ENCODE data around the gene COL26A1.
A peak's percentile ranks its signal among the peaks of the same experiment; 100 is the strongest.
"Not testable (repeated sequence)": the region's sequence is repeated elsewhere in the genome, so short reads cannot be mapped to it uniquely, and the experiment has no call there.

COL26A1 gene

GRCh38 chr7:101362334-101363195 is at the start of gene COL26A1:
TSS of gene COL26A1 (plus strand) at chr7:101362875. CDS start at chr7:101363033, 158 bp downstream.
- DNase-seq = peak; percentile 18 to 22

GRCh38 chr7:101315336-101315735 is 47.3 kb upstream of the COL26A1 start:
- DNase-seq = peak; percentile 64 to 65

- no peak for DNase-seq
Observed at GRCh38 chr7:101319401-101319800, 43.3 kb upstream of the COL26A1 start.

- DNase-seq = peak; percentile 87 to 89
Observed at GRCh38 chr7:101321491-101322401, 40.9 kb upstream of the COL26A1 start, which contains the start of gene IFT22. TSS of gene IFT22 (minus strand) at chr7:101321812. CDS start at chr7:101321709, 103 bp downstream.

- no peak for DNase-seq
Observed at GRCh38 chr7:101328159-101328558, 34.5 kb upstream of the COL26A1 start.

GRCh38 chr7:101330011-101330484 is 32.6 kb upstream of the COL26A1 start:
- DNase-seq = no peak

GRCh38 chr7:101332026-101332425 is 30.6 kb upstream of the COL26A1 start:
- no peak for DNase-seq

GRCh38 chr7:101333912-101334311 is 28.8 kb upstream of the COL26A1 start:
- no peak for DNase-seq

- DNase-seq = no peak
Observed at GRCh38 chr7:101340379-101340778, 22.3 kb upstream of the COL26A1 start.

- no peak for DNase-seq
Observed at GRCh38 chr7:101342892-101343291, 19.8 kb upstream of the COL26A1 start.

GRCh38 chr7:101347477-101347876 is 15.2 kb upstream of the COL26A1 start:
- no peak for DNase-seq

- not testable (repeated sequence) for DNase-seq
Observed at GRCh38 chr7:101348456-101349067, 14.1 kb upstream of the COL26A1 start.

- not testable (repeated sequence) for DNase-seq
Observed at GRCh38 chr7:101349300-101349699, 13.4 kb upstream of the COL26A1 start.

- no peak for DNase-seq
Observed at GRCh38 chr7:101352920-101353308, 9.8 kb upstream of the COL26A1 start.

GRCh38 chr7:101357433-101357832 is 5.2 kb upstream of the COL26A1 start:
- DNase-seq = no peak

GRCh38 chr7:101363196-101363733 is 590 bp downstream of the COL26A1 start:
- no peak for DNase-seq

GRCh38 chr7:101363734-101364374 is 1.2 kb downstream of the COL26A1 start:
- DNase-seq = peak; percentile 72 to 76

GRCh38 chr7:101365956-101366355 is 3.3 kb downstream of the COL26A1 start:
- no peak for DNase-seq

GRCh38 chr7:101367676-101368075 is 5.0 kb downstream of the COL26A1 start:
- no peak for DNase-seq

- DNase-seq = no peak
Observed at GRCh38 chr7:101368422-101369165, 5.9 kb downstream of the COL26A1 start.

GRCh38 chr7:101370836-101371235 is 8.2 kb downstream of the COL26A1 start:
- no peak for DNase-seq

Data from stimulated activated CD4-positive, alpha-beta T cell treated with anti-CD3 and anti-CD28 coated beads, Interleukin-2, amount 100 ng/mL, for 24 hours (primary cell).